CD4-positive, alpha-beta T cell treated with Interleukin-6 for 4 hours (primary cell): ENCODE data around the gene B4GAT1.

Source experiments
- DNase-seq: peaks from one replicate; pipeline ENCODE4 v3.0.0-alpha.2; 2020; ENCODE audit warnings: mixed read lengths

B4GAT1 gene

DNA sequence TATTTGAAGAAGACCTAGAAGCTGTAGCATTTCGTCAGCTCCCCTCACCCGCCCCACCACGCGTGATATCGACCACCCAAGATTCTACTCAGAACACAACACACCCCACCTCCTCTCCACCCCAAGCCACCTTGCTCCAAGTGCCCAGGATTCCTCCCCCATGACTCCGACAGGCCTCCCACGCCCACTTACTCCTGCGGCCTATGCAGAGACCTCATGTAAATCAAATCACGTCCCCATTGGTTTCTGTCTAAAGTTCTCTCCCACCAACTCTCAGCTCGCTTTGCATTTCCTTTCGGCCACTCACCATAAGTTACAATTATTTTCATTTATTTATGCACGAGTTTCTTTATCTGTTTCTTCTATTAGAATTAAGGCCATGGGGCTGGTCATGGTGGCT, 44.8 kb downstream of the B4GAT1 start:
- no peak for DNase-seq

DNA sequence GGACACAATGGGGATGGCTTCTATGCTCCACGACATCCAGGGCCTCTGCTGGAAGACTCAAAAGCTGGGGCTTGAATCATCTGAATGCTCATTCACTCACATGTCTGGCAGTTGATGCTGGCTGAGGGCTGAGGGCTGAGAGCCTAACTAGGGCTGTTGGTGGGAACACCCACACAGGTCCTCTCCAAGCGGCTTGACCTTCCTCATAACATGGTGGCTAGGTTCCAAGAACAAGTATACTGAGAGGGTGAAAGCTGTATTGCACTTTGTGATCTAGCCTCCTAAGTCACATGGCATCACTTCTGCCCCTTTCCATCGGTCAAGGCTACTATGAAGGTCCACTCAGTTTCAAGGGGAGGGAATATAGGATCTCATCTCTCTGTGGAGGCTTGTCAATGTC, 48.2 kb downstream of the B4GAT1 start:
- no peak for DNase-seq

DNA sequence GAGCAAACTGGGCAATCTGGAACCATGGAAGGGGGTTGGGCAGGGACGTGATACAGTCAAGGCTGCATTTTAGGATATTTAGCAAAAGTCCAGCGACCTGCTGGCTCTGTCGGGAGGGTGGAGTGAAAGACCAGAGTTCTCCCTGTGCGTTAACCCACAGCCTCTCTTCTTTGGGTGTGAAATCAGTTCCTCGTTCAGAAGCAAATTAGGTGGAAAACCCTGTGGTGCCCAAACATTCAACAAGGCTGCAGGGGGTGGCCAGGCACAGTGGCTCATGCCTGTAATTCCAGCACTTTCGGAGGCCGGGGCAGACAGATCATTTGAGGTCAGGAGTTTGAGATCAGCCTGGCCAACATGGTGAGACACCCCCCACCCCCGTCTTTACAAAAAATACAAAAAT, 49.8 kb downstream of the B4GAT1 start:
- no peak for DNase-seq
